ENCODE measurements around the gene MEG3. TPM values are rescaled to one million over a fixed set of nuclear protein-coding genes. Genes with fewer than 3 reads are reported as not detected.
"Not testable (repeated sequence)": the region's sequence is repeated elsewhere in the genome, so short reads cannot be mapped to it uniquely, and the experiment has no call there.

The MEG3 gene
- total and polyA plus RNA-seq, 2 of the 8 experiments (the other 6 are each of a cell fraction or from before 2014, with no cell fraction given): 0.17 to 1.1 TPM

DNA sequence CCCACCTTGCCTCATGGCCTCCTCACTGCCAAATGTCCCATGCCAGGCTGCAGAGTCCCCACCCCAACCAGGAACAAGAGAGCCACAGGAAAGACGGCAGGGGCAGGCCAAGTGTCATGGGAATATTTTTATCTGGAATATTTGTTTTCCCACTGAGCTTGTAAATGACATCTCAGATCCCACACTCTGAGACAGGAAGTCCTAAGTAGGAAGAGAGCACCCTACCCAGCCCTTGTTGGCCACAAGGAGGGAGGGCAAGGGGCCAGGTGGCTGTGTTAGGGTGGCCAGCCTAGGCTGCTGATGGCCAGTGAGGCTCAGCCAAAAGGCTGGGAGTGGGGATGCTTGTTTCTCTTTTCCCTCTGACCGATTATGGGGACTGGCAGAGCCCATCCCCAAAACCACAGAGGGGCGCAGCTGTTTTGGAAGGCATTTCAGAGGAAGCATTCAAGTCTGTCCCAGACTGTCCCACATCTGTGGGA, 7.7 kb upstream of the MEG3 start (continued):
- TF ChIP-seq GABPA (IDR thresholded peaks at IDR 0.05; ENCODE audit: borderline replicate concordance, insufficient read depth, low read length): no peak
- TF ChIP-seq POU5F1 (IDR thresholded peaks at IDR 0.05; ENCODE audit: low read depth, low read length): no peak
- no peak for TF ChIP-seq HDAC6 (IDR thresholded peaks at IDR 0.05; ENCODE audit: low read depth, low read length)
- TF ChIP-seq, protein P1, sequence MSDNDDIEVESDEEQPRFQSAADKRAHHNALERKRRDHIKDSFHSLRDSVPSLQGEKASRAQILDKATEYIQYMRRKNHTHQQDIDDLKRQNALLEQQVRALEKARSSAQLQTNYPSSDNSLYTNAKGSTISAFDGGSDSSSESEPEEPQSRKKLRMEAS (IDR thresholded peaks at IDR 0.05): no peak
- no peak for TF ChIP-seq RFX5 (IDR thresholded peaks at IDR 0.05; ENCODE audit: borderline replicate concordance, low read depth, low read length)
- TF ChIP-seq SIX5 (IDR thresholded peaks at IDR 0.05; ENCODE audit: low read depth, low read length): no peak
- no peak for TF ChIP-seq RXRA (IDR thresholded peaks at IDR 0.05; ENCODE audit: insufficient read depth, low read depth, low read length)

DNA sequence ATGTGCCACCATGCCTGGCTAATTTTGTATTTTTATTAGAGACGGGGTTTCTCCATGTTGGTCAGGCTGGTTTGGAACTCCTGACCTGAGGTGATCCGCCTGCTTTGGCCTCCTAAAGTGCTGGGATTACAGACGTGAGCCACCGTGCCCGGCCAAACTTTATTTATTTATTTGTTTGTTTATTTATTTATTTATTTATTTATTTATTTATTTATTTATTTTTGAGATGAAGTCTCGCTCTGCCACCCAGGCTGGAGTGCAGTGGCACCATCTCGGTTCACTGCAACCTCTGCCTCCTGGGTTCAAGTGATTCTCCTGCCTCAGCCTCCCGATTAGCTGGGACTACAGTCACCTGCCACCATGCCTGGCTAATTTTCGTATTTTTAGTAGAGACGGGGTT, 7.0 kb upstream of the MEG3 start:
- H2BK120ac ChIP-seq (replicated peaks; ENCODE audit: low read depth, low read length); H3K4ac ChIP-seq (replicated peaks; ENCODE audit: insufficient read length, low read depth, low read length); H3K9me3 ChIP-seq (ENCODE audit: insufficient read depth in 2 of 2, low read depth in 1 of 2, low read length in 1 of 2); H3K27ac ChIP-seq (ENCODE audit: low read depth, low read length); H3K79me2 ChIP-seq (ENCODE audit: control insufficient read depth in 1 of 2, insufficient read depth in 2 of 2, low read length in 2 of 2); H2BK20ac ChIP-seq (ENCODE audit: low read length); POLR2A ChIA-PET (ENCODE audit: partially characterized antibody); H3K23ac ChIP-seq (ENCODE audit: insufficient read length); H3K36me3 ChIP-seq (ENCODE audit: control insufficient read depth in 2 of 4, insufficient read depth in 4 of 4, low read length in 3 of 4); H3K9ac ChIP-seq (replicated peaks in 1 of 4; ENCODE audit: extremely low read depth in 1 of 4, low read depth in 3 of 4, low read length in 3 of 4); H3K14ac ChIP-seq (ENCODE audit: insufficient read length); H4K91ac ChIP-seq (replicated peaks; ENCODE audit: insufficient read length, low read length); H4K20me1 ChIP-seq (replicated peaks in 1 of 2; ENCODE audit: control insufficient read depth in 1 of 2, insufficient read depth in 2 of 2, low read length in 2 of 2); H2BK5ac ChIP-seq (ENCODE audit: low read depth, low read length); H4K5ac ChIP-seq (ENCODE audit: insufficient read length, low read depth, low read length); H3K79me1 ChIP-seq (ENCODE audit: low read depth, low read length); H3K4me3 ChIP-seq (ENCODE audit: extremely low read depth in 1 of 4, insufficient read depth in 2 of 4, low read depth in 3 of 4, low read length in 4 of 4); H3K4me2 ChIP-seq (ENCODE audit: insufficient read depth in 1 of 2, low read depth in 2 of 2, low read length in 2 of 2); H2AFZ ChIP-seq (ENCODE audit: low read length); H3K18ac ChIP-seq (ENCODE audit: extremely low read depth, low read length); FAIRE-seq; H3K23me2 ChIP-seq (ENCODE audit: low read depth, low read length); H2BK15ac ChIP-seq (ENCODE audit: low read length); H3K56ac ChIP-seq (replicated peaks; ENCODE audit: insufficient read length, low read depth, low read length); H4K8ac ChIP-seq (ENCODE audit: extremely low read depth, insufficient read depth, low read length); H2AK5ac ChIP-seq (ENCODE audit: low read depth, low read length); DNase-seq (ENCODE audit: low read depth in 1 of 2, low spot score in 2 of 2); H2BK12ac ChIP-seq (ENCODE audit: low read depth, low read length); H3K27me3 ChIP-seq (replicated peaks in 1 of 4; ENCODE audit: control insufficient read depth in 3 of 4, extremely low read depth in 1 of 4, insufficient read depth in 3 of 4, low read length in 3 of 4): not testable (repeated sequence)
- H3K4me1 ChIP-seq (replicated peaks in 1 of 4; ENCODE audit: control insufficient read depth in 3 of 4, insufficient read depth in 4 of 4, low read length in 3 of 4): peaks cover 3 to 13% (median 5%) of the 10 kb centered on the region in 4 experiments; a peak in 6 of 7 replicates
- WGBS, 2 experiments (ENCODE audit: extremely low coverage in 1 of 2, insufficient coverage in 1 of 2, insufficient read length in 1 of 2, insufficient replicate concordance in 2 of 2, low coverage in 1 of 2, low lambda C conversion rate in 2 of 2, missing lambda C conversion rate in 1 of 2): 99% methylated on average over 10 of the region's 10 CpGs; no CpG with 5 or more reads in 1 of the 2 experiments
- CTCF ChIA-PET (ENCODE audit: partially characterized antibody): interaction anchor here (0.9 kb wide), 1 partner anchor 22 kb away, joined by 3 read pairs; no protein-coding TSS in a partner anchor

All from H1 (cell line).